Body of pancreas (tissue), 4 donors: Measurements from ENCODE around the gene THBS2.

Experiments used
- CTCF ChIP-seq, 7 experiments: fragments of 450-650 bp in 4 of 7; fragments of 200-600 bp in 3 of 7; sonication (generic) in 3 of 7; IDR thresholded peaks; one replicate each; pipeline ENCODE4 v1.5.1; 2016 to 2019; ENCODE audit warnings: antibody characterized with exemption in 7 of 7
- POLR2A ChIP-seq, 3 donors: fragments of 450-650 bp; IDR thresholded peaks; one replicate each; pipeline ENCODE4 v1.6.1; 2016; ENCODE audit warnings: antibody characterized with exemption in 3 of 3, mild to moderate bottlenecking in 2 of 3

- TF ChIP-seq POLR2A (IDR thresholded peaks at IDR 0.05) (peak in 2 of 3 donors; percentile 25 to 29), CTCF (IDR thresholded peaks at IDR 0.05) (no peak)
These were observed at the start of gene THBS2 for GRCh38 chr6:169253337-169254238.
